Measurements from ENCODE around the gene RNASE13. TPM values are rescaled to one million over a fixed set of nuclear protein-coding genes. Genes with fewer than 3 reads are reported as not detected.

The RNASE13 gene
- polyA plus RNA-seq, 2 of the 4 experiments (the other 2 are of a cell fraction): not detected

DNA sequence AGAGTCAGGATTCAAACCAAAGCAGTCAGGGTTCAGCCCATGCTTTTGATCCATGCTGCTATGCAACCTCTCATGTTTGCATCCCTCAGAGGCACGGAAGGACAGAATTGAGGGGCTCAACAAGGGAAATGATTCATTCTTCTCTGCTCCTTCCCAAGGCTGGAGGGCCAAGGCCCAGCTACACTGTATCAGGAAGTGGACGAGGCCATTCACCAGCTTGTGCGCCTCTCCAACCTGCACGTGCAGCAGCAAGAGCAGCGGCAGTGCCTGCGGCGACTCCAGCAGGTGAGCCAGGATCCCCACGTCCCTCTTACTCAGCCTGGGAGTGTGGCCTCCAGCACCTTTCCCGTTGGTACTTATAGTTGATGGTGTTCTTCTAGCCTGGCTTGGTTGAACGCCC is 44.1 kb upstream of the RNASE13 start (continued):
- no peak for TF ChIP-seq RAD21 (conservative IDR thresholded peaks at IDR 0.05 in 1 of 2, IDR thresholded peaks at IDR 0.05 in 1 of 2)
- no peak for TF ChIP-seq HEYL (CRISPR knock-in tag; IDR thresholded peaks at IDR 0.05)
- TF ChIP-seq HES2 (IDR thresholded peaks at IDR 0.05): no peak
- no peak for TF ChIP-seq POLR2AphosphoS2 (conservative IDR thresholded peaks at IDR 0.05; ENCODE audit: low read length)
- no peak for TF ChIP-seq ZNF302 (CRISPR knock-in tag; IDR thresholded peaks at IDR 0.05)
- no peak for TF ChIP-seq MAZ (IDR thresholded peaks at IDR 0.05; ENCODE audit: borderline replicate concordance, low read depth, low read length)

DNA sequence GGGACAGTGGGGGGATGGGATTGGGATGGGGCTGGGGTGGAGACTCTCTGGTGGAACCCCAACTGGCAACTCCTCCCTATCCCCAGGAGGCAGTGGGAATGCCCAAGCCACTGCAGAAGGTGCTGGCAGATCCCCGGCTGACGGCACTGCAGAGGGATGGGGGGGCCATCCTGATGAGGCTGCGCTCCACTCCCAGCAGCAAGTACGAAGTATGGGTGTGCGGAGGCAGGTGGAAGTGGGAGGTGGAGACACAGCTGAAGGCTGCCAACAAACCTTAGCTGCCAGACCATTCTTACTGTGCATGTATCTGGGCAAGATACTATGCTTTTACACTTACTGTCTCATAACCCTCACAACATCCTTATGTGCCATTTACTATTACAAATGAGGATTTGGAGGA is 43.7 kb upstream of the RNASE13 start:
- ChIA-PET POLR2A (no interaction called here), CTCF (interaction anchor here (3.3 to 15.5 kb wide), 3 partner anchors 11 to 27 kb away, joined by 16 to 369 read pairs (median 191); partner anchors contain the start of genes TMEM253 and ZNF219)
- H3K9me3 ChIP-seq: no peaks in the 10 kb centered on the region
- no peaks in the 10 kb centered on the region for H3K4me1 ChIP-seq
- no peak overlapping the region for H3K4me2 ChIP-seq
- no peak for FAIRE-seq
- no peak for ATAC-seq
- H3K4me3 ChIP-seq: no peak overlapping the region
- TF ChIP-seq RARB (CRISPR knock-in tag; IDR thresholded peaks at IDR 0.05) (no peak), KDM1A (IDR thresholded peaks at IDR 0.05; ENCODE audit: low read depth) (no peak), NR3C1 (IDR thresholded peaks at IDR 0.05) (no peak), CHD2 (IDR thresholded peaks at IDR 0.05; ENCODE audit: low read length, partially characterized antibody) (no peak), HDAC2 (IDR thresholded peaks at IDR 0.05) (no peak), CBX8 (IDR thresholded peaks at IDR 0.05) (no peak), MAFK (IDR thresholded peaks at IDR 0.05; ENCODE audit: partially characterized antibody) (no peak), HOXB13 (CRISPR knock-in tag; IDR thresholded peaks at IDR 0.05; ENCODE audit: low read depth) (no peak), HOXB5 (CRISPR knock-in tag; IDR thresholded peaks at IDR 0.05) (no peak), ZC3H11A (IDR thresholded peaks at IDR 0.05) (no peak), ESRRA (IDR thresholded peaks at IDR 0.05; ENCODE audit: borderline replicate concordance, low read length) (no peak), KDM5A (IDR thresholded peaks at IDR 0.05) (no peak), GATA3 (IDR thresholded peaks at IDR 0.05; ENCODE audit: borderline replicate concordance) (no peak), MAZ (IDR thresholded peaks at IDR 0.05; ENCODE audit: borderline replicate concordance, low read depth, low read length) (no peak), HES2 (IDR thresholded peaks at IDR 0.05) (no peak), JUN (IDR thresholded peaks at IDR 0.05) (no peak), RNF2 (IDR thresholded peaks at IDR 0.05; ENCODE audit: borderline replicate concordance, low read depth) (no peak), ZNF302 (CRISPR knock-in tag; IDR thresholded peaks at IDR 0.05) (no peak)
- no peak overlapping the region for H3K27ac ChIP-seq
- 98% methylated on average over 5 of the region's 5 CpGs for WGBS (ENCODE audit: missing lambda C conversion rate)
- no peak for DNase-seq (ENCODE audit: low read depth in 1 of 2, low spot score in 1 of 2)

DNA sequence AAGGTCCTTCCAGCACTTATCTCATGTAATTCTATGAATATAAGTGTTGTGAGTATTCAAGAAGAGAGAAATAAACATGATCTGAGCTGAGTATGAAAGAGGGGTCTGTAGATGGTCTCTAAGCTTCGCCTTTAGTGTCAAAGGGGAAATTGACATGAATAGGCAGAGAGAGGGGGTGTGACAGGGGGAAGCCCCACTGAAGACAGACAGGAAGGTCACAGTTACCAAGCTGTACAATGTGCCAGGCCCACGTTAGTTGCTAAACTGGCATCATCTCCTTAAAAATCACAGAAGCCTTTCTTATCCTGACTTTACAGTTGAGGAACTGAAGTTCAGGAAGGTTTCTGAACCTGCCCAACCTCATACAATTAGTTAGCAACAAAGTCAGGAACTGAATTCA is 43.1 kb upstream of the RNASE13 start:
- 89% methylated on average over 2 of the region's 2 CpGs for WGBS (ENCODE audit: missing lambda C conversion rate)
- no peak for DNase-seq (ENCODE audit: low read depth in 1 of 2, low spot score in 1 of 2)
- ChIA-PET POLR2A (interaction anchor here (1.1 kb wide), 1 partner anchor 9 kb away, joined by 3 read pairs; no protein-coding TSS in a partner anchor), CTCF (interaction anchor here (3.3 to 15.5 kb wide), 3 partner anchors 10 to 27 kb away, joined by 16 to 369 read pairs (median 191); partner anchors contain the start of genes TMEM253 and ZNF219)
- no peak for FAIRE-seq
- no peaks in the 10 kb centered on the region for H3K4me1 ChIP-seq
- H3K9me3 ChIP-seq: no peaks in the 10 kb centered on the region
- H3K4me2 ChIP-seq: no peak overlapping the region
- H3K27ac ChIP-seq: no peak overlapping the region
- no peak for TF ChIP-seq CBX8 (IDR thresholded peaks at IDR 0.05)
- TF ChIP-seq HOXB13 (CRISPR knock-in tag; IDR thresholded peaks at IDR 0.05; ENCODE audit: low read depth): no peak
- no peak for TF ChIP-seq NR3C1 (IDR thresholded peaks at IDR 0.05)
- TF ChIP-seq HES2 (IDR thresholded peaks at IDR 0.05): no peak
- no peak for TF ChIP-seq TFCP2L1 (CRISPR knock-in tag; IDR thresholded peaks at IDR 0.05)
- no peak for TF ChIP-seq GATA3 (IDR thresholded peaks at IDR 0.05; ENCODE audit: borderline replicate concordance)
- TF ChIP-seq ESRRA (IDR thresholded peaks at IDR 0.05; ENCODE audit: borderline replicate concordance, low read length): no peak
- TF ChIP-seq MAFK (IDR thresholded peaks at IDR 0.05; ENCODE audit: partially characterized antibody): no peak
- no peak for TF ChIP-seq RCOR1 (IDR thresholded peaks at IDR 0.05; ENCODE audit: low read depth, low read length)
- no peak for TF ChIP-seq TP53 (CRISPR knock-in tag; IDR thresholded peaks at IDR 0.05)
- TF ChIP-seq FOSB (CRISPR knock-in tag; IDR thresholded peaks at IDR 0.05): no peak
- TF ChIP-seq EP300 (IDR thresholded peaks at IDR 0.05): no peak
- no peak for TF ChIP-seq KDM1A (IDR thresholded peaks at IDR 0.05; ENCODE audit: low read depth)
- TF ChIP-seq HMGXB4 (CRISPR knock-in tag; IDR thresholded peaks at IDR 0.05; ENCODE audit: borderline replicate concordance): no peak
- no peak for TF ChIP-seq SMC3 (IDR thresholded peaks at IDR 0.05)
- no peak for ATAC-seq
- H3K4me3 ChIP-seq: no peak overlapping the region

Data from A549 (cell line).